DMS79 (cell line): ENCODE data around the gene OSBPL2.

Experiments
- DNase-seq: peaks from one replicate; lab custom pipeline; 2025; lab: John Stamatoyannopoulos, UW

Gene OSBPL2

DNA sequence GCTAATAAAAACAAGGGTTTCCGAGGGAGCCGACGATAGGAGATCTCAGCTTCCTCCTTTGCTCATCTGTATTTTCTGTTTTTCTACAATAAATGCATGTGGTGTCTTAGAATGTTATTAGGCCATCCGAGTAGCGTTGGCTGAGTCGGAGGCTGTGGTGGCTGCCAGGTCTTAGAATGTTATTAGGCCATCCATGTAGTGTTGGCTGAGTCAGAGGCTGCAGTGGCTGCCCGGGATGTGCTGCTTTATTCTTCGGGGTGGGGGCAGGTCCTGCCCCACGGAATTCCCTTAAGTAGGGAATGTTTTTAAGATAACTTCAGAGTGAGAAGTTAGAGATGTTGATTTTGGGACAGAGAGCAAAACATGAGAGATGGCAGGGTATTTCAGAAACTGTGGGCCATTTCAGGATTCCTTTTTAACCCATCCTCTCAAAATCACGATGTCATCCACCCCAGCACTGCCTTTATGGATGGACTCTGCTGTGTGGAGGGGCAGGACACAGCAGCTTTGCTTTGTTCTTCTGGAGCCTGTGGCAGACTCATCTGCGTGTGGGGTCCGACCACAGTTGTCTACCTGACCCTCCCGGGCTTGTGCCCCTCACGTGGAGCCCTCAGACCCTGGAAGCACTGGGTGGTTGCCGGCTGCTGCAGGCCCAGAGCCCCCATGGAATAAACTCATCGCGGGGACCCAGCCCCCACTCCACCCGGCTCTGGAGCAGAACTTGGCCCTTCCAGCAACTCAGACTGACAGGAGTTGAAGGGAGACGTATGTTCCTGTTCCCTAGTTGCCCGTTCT lies 20.4 kb downstream of the OSBPL2 start:
- DNase-seq, result no peak

- no peak for DNase-seq
Measured at GRCh38 chr20:62259294-62259565, 20.9 kb downstream of the OSBPL2 start.

GRCh38 chr20:62262064-62262463 lies 23.7 kb downstream of the OSBPL2 start:
- no peak for DNase-seq

GRCh38 chr20:62263396-62263795 lies 25.1 kb downstream of the OSBPL2 start:
- no peak for DNase-seq

DNA sequence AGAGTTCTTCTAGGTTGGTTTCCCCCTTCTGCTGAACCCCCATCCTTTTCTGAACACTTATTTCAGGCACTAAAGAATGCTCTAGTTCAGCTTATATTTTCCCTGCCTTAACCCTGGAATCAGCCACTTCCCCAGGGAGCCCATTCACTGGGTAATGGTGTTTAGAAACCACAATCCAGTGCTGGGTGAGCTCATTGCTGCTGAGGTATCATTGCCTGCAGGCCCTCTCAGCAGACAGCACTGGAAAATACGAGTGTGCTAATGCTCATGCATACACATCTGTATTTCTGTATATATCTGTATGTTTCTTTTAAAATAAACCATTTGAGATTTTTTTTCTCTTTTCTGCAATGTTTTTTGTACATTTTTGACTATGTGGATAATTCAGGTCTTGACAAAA lies 27.0 kb downstream of the OSBPL2 start:
- DNase-seq, result no peak

GRCh38 chr20:62266340-62266739 lies 28.0 kb downstream of the OSBPL2 start:
- no peak for DNase-seq

GRCh38 chr20:62266851-62267250 lies 28.5 kb downstream of the OSBPL2 start:
- DNase-seq, result no peak

DNA sequence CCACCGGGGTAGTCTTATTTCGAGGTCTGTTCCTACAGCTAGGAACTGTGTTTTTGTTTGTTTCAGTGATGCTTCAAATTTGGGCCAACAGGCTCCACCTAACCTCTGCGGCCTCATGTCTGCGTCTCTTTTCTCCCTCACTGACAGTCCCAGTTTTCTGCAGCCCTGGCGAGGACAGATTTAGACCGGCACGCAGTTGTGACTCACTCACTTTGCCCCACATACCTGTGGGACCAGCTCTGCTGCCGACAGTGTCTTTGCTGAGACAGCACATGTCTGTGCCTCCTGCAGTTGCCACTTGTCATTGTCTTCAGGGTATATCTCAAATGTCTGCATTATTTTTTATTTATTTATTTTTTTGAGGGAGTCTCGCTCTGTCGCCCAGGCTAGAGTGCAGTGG lies 29.2 kb downstream of the OSBPL2 start:
- DNase-seq, result no peak

DNA sequence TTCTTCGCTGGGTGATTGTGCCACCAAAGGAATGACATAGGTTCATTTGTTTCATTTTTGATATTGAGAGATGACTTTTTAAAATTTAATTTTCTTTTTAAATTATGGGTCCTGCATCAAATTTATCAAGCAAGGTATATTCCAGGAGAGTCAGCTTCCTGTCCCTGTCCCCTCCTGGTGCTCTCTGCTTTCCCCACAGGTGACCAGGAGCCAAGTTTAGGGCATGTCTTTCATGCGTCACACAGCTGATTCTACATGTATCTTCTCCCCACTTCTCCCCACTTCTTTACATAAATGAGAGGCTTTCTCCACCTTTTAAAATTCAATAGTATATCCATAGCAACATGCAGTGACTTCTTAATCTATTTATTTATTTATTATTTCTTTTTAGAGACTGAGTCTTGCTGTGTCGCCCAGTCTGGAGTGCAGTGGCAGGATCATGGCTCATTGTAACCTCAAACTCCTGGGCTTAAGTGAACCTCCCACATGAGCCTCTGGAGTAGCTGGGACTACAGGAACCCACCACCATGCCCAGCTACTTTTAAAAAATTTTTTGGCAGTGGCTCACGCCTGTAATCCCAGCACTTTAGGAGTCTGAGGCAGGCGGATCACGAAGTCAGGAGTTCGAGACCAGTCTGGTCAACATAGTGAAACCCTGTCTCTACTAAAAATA lies 30.0 kb downstream of the OSBPL2 start:
- no peak for DNase-seq

DNA sequence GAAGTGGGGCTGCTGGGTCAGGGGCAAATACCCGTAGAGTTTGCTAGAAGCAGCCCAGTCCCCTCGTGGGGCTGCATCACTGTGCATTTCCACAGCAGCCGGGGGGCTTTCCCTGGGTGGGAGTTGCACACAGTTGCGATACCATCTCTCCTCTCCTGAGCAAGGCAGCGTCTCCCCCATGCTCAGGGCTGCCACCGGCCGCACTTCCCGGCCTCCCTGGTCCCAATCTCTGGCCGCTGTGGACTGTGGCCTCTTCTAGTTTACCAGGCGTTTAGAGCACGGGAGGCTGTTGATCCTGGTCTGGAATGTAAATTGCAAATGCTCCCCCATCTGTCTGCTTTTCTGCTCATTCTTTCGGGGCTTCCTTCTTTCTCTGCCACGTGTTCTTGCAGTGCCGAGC lies 31.1 kb downstream of the OSBPL2 start:
- no peak for DNase-seq

DNA sequence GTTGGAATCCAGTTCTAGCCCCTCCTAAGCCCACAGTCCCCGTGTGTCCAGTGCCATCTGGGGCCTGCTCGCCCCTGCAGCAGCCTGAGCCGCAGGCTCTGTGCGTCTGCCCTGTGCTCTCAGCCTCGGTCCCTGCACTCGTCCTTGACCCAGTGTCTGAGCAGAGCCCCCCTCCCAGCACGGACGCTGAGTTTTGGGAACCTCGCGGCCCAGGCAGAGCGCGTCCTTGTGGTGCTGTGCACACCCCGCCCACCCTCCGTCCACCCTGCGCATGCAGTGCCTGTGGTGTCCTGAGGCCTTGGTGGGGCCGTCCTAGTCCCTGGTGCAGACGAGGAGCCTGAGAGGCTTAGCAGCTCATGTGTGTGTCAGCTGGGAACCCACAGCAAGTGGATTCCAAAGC lies 31.6 kb downstream of the OSBPL2 start:
- DNase-seq, result no peak

DNA sequence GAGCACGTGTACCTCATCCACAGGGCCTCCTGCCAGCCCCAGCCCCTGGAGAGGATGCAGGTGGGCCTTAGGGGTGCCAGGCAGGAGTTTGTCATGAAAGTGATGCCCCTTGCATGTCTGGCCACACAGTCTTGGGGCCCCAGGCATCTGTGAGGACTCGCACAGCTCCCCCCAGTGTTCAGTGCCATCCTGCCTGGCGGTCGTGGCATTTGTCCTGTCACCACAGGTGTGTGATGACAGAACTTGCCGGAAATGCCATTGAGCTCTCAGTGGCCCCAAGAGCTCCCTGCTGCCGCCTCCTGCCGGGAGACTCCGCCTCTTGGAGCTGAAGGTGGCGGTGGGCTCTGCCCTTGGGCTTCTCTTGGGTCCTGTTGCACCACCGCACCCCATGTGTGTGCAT lies 33.9 kb downstream of the OSBPL2 start:
- no peak for DNase-seq

GRCh38 chr20:62273416-62273815 lies 35.1 kb downstream of the OSBPL2 start:
- no peak for DNase-seq

GRCh38 chr20:62274332-62274950 lies 36.1 kb downstream of the OSBPL2 start:
- DNase-seq, result no peak

GRCh38 chr20:62275219-62275618 lies 36.9 kb downstream of the OSBPL2 start:
- no peak for DNase-seq

DNA sequence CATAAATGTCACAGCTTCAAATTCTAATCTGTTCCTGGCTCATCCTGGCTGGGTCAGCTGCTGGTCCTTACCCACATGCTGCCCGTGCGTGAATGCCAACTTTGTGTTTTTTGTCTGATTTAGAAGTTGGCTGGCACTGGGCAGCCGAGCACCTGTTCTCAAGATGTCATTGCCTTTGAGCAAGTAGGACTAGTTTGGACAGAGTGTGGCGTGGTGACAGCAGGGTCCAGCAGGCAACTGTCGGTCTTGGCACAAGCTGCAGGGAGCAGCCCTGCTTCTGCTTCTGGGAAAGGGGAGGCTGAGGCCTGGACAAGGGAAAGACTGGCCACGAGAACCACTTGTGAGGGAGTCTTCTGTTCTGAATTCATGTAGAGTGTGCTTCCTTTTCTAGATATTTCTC lies 38.1 kb downstream of the OSBPL2 start:
- no peak for DNase-seq

- no peak for DNase-seq
Measured at GRCh38 chr20:62277253-62277652, 38.9 kb downstream of the OSBPL2 start.

GRCh38 chr20:62280303-62280702 lies 42.0 kb downstream of the OSBPL2 start:
- no peak for DNase-seq

- peak; percentile 97 for DNase-seq
Measured at GRCh38 chr20:62281161-62281933, 43.0 kb downstream of the OSBPL2 start.

DNA sequence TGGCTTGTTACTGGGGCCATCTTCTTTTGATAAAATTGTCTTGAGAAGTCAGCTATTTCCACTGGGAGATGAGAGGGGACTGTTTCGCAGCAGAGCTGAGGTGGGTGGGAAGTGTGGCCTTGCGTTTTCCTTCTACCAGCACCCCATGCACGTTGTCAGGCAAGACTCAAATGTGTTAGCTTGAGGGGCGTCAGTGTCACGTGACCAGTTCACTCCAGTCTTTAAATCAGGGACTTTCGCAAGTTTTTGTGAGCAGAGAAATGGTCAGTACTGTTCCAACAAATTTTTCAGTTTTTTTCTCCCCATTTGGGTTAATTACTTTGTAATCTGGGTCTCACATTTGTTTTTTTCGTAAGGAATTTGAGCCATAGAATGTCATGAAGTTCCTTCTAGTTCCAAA lies 43.8 kb downstream of the OSBPL2 start:
- DNase-seq, result no peak

- no peak for DNase-seq
Measured at GRCh38 chr20:62282877-62283503, 44.7 kb downstream of the OSBPL2 start.

DNA sequence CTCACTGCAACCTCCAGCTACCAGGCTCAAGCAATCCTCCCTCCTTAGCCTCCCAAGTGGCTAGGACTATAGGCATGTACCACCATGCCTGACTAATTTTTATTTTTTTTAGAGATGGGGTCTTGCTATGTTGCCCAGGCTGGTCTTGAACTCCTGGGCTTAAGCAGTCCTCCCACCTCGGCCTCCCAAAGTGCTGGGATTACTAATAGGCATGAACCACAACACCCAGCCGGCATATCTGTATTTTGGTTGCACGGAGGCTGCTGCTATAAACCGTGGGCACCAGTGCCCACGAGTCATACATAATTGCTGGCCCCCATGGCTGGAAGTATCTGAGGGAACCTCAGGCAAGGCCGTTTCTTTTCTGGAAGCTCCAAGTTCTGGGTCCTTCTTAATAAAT lies 46.1 kb downstream of the OSBPL2 start:
- no peak for DNase-seq
